Measurements from ENCODE around the gene UBE2H.

DNA sequence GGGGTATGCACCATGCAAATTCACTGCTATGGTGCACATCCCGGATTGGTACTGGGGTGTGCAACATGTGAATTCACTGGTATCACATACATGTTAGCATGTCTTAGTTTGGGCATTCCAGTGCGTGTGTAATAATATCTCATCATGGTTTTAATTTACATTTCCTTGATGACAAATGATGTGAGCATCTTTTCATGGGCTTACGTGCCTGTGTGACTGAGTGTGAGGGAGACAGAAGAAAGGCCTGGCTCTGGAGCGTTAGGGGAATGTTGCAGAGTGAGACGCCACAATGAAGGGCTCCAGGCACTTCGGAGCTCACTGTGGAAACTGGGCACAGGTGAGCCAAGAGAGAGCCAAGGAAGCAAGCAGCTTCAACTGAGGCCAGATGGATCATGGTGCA lies 162.6 kb downstream of the UBE2H start:
- no peak for TF ChIP-seq POLR2A (IDR thresholded peaks at IDR 0.05)
- TF ChIP-seq POLR2AphosphoS5 (IDR thresholded peaks at IDR 0.05) = no peak
- TF ChIP-seq, protein P1, sequence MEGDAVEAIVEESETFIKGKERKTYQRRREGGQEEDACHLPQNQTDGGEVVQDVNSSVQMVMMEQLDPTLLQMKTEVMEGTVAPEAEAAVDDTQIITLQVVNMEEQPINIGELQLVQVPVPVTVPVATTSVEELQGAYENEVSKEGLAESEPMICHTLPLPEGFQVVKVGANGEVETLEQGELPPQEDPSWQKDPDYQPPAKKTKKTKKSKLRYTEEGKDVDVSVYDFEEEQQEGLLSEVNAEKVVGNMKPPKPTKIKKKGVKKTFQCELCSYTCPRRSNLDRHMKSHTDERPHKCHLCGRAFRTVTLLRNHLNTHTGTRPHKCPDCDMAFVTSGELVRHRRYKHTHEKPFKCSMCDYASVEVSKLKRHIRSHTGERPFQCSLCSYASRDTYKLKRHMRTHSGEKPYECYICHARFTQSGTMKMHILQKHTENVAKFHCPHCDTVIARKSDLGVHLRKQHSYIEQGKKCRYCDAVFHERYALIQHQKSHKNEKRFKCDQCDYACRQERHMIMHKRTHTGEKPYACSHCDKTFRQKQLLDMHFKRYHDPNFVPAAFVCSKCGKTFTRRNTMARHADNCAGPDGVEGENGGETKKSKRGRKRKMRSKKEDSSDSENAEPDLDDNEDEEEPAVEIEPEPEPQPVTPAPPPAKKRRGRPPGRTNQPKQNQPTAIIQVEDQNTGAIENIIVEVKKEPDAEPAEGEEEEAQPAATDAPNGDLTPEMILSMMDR (IDR thresholded peaks at IDR 0.05 in 8 of 11, conservative IDR thresholded peaks at IDR 0.05 in 3 of 11) = no peak

Measured in spleen (tissue), 7 donors.